A549 (cell line): ENCODE data around the gene RFX1. TPM values are rescaled to one million over a fixed set of nuclear protein-coding genes. Genes with fewer than 3 reads are reported as not detected.

Experiments used
- ATAC-seq, 2 experiments: fragments of 200-7000 bp in 1 of 2; fragments of >200 bp in 1 of 2; cut with Nextera tagmentation in 1 of 2; cut with Tn5 transposase in 1 of 2; 3 replicates each; pipeline versions ENCODE4 v1.8.0 to v1.9.1; 2018 to 2020; ENCODE audit warnings: mild to moderate bottlenecking in 1 of 2, moderate library complexity in 1 of 2
- CTCF ChIA-PET: fragments of 300-600 bp; sonication (Branson Sonifier 250); formaldehyde crosslinking; extraction: SDS; loops from one replicate; lab custom pipeline; 2021; ENCODE audit warnings: antibody characterized with exemption, inconsistent platforms; lab: Yijun Ruan, JAX
- POLR2A ChIA-PET: fragments of 350-600 bp; formaldehyde crosslinking; extraction: SDS; loops from one replicate; lab custom pipeline; 2021; ENCODE audit warnings: antibody characterized with exemption, inconsistent platforms; lab: Yijun Ruan, JAX
- DNase-seq, 2 experiments: peaks; one replicate each; pipeline versions ENCODE4 v3.0.0 to v3.0.0-alpha.2; 2011 to 2016; ENCODE audit warnings: low read depth in 1 of 2, low spot score in 1 of 2
- FAIRE-seq: peaks from 2 replicates; lab custom pipeline; 2011; peaks lifted over from hg19 to GRCh38; lab: Jason Lieb, UNC
- H3K27ac ChIP-seq, 2 experiments: fragments of >200 bp; sonication (Bioruptor Twin); formaldehyde crosslinking; 3 replicates each; pipeline ENCODE4 v1.5.1; 2016 to 2017
- H3K4me1 ChIP-seq: fragments of >200 bp; sonication (Bioruptor Twin); formaldehyde crosslinking; 3 replicates; pipeline ENCODE4 v1.6.1; 2016
- H3K4me2 ChIP-seq: fragments of >200 bp; sonication (Bioruptor Twin); formaldehyde crosslinking; 3 replicates; pipeline ENCODE4 v1.6.1; 2016
- H3K4me3 ChIP-seq: fragments of >200 bp; sonication (Bioruptor Twin); formaldehyde crosslinking; 3 replicates; pipeline ENCODE4 v1.5.1; 2016
- H3K9me3 ChIP-seq: fragments of >200 bp; sonication (Bioruptor Twin); formaldehyde crosslinking; 3 replicates; pipeline ENCODE4 v1.6.1; 2016
- CBX8 ChIP-seq: fragments of 200-600 bp; sonication (generic); IDR thresholded peaks from 2 replicates; pipeline ENCODE4 v1.6.1; 2016
- CTCF ChIP-seq: fragments of >200 bp; sonication (Bioruptor Twin); formaldehyde crosslinking; IDR thresholded peaks from 3 replicates; pipeline ENCODE4 v1.5.1; 2016
- E2F6 ChIP-seq: IDR thresholded peaks from 2 replicates; pipeline ENCODE4 v1.6.1; 2012; ENCODE audit warnings: low read depth, borderline replicate concordance
- ELK1 ChIP-seq: fragments of 150-350 bp; IDR thresholded peaks from 2 replicates; pipeline ENCODE4 v1.6.1; 2014; ENCODE audit warnings: low read depth, mild to moderate bottlenecking, low read length
- ESRRA ChIP-seq: fragments of 150-350 bp; IDR thresholded peaks from 2 replicates; pipeline ENCODE4 v1.6.1; 2014; ENCODE audit warnings: mild to moderate bottlenecking, low read length, borderline replicate concordance
- FOSL2 ChIP-seq, 2 experiments: fragments of 450-650 bp in 1 of 2; fragments of >200 bp in 1 of 2; sonication (Bioruptor Twin) in 1 of 2; formaldehyde crosslinking; IDR thresholded peaks; 2 replicates each; pipeline versions ENCODE4 v1.5.0 to v1.6.1; 2016 to 2020; ENCODE audit warnings: mild to moderate bottlenecking in 1 of 2, moderate library complexity in 1 of 2
- GATA3 ChIP-seq: IDR thresholded peaks from 2 replicates; pipeline ENCODE4 v1.6.1; 2012; ENCODE audit warnings: borderline replicate concordance
- HDAC2 ChIP-seq: fragments of 200-600 bp; sonication (generic); IDR thresholded peaks from 2 replicates; pipeline ENCODE4 v1.6.1; 2016
- HES2 ChIP-seq: fragments of >200 bp; sonication (Bioruptor Twin); formaldehyde crosslinking; IDR thresholded peaks from 2 replicates; pipeline ENCODE4 v1.6.1; 2016
- HOXA7 ChIP-seq: fragments of 250-450 bp; sonication (Bioruptor Pico); IDR thresholded peaks from 2 replicates; pipeline ENCODE4 v1.5.0; 2020; ENCODE audit warnings: mild to moderate bottlenecking, moderate library complexity
- HOXB5 ChIP-seq: fragments of 250-450 bp; sonication (Bioruptor Pico); IDR thresholded peaks from 2 replicates; pipeline ENCODE4 v1.5.0; 2020; ENCODE audit warnings: mild to moderate bottlenecking, moderate library complexity
- JUN ChIP-seq, 2 experiments: fragments of >200 bp; sonication (Bioruptor Twin); formaldehyde crosslinking; IDR thresholded peaks; 2 replicates in 1 of 2; 3 replicates in 1 of 2; pipeline ENCODE4 v1.6.1; 2016 to 2017
- JUNB ChIP-seq: fragments of >200 bp; sonication (Bioruptor Twin); formaldehyde crosslinking; IDR thresholded peaks from 2 replicates; pipeline ENCODE4 v1.6.1; 2016
- KDM1A ChIP-seq: fragments of 200-600 bp; sonication (generic); IDR thresholded peaks from 2 replicates; pipeline ENCODE4 v1.6.1; 2016; ENCODE audit warnings: low read depth, mild to moderate bottlenecking
- KDM5A ChIP-seq: fragments of 200-600 bp; sonication (generic); IDR thresholded peaks from 2 replicates; pipeline ENCODE4 v1.6.1; 2016; ENCODE audit warnings: antibody characterized with exemption, mild to moderate bottlenecking
- MAX ChIP-seq: IDR thresholded peaks from 2 replicates; pipeline ENCODE4 v1.6.1; 2012
- MYC ChIP-seq: IDR thresholded peaks from 2 replicates; pipeline ENCODE4 v1.6.1; 2012; ENCODE audit warnings: mild to moderate bottlenecking, inconsistent platforms, low read length, improper control_type of control experiment, borderline replicate concordance
- NFE2L2 ChIP-seq: fragments of 150-350 bp; conservative IDR thresholded peaks from 2 replicates; pipeline ENCODE4 v1.6.1; 2014; ENCODE audit warnings: low read length
- NPAS2 ChIP-seq: fragments of 250-450 bp; sonication (Bioruptor Pico); IDR thresholded peaks from 2 replicates; pipeline ENCODE4 v1.8.0; 2022; ENCODE audit warnings: mild to moderate bottlenecking, moderate library complexity, borderline replicate concordance
- PBX3 ChIP-seq: IDR thresholded peaks from 2 replicates; pipeline ENCODE4 v1.6.1; 2012
- PHF8 ChIP-seq: fragments of 200-600 bp; sonication (generic); IDR thresholded peaks from 2 replicates; pipeline ENCODE4 v1.6.1; 2016; ENCODE audit warnings: low read depth, mild to moderate bottlenecking, antibody characterized with exemption, moderate library complexity, borderline replicate concordance
- POLR2A ChIP-seq: IDR thresholded peaks from 2 replicates; pipeline ENCODE4 v1.6.1; 2012; ENCODE audit warnings: mild to moderate bottlenecking, low read length
- RARB ChIP-seq: fragments of 250-450 bp; sonication (Bioruptor Pico); IDR thresholded peaks from 2 replicates; pipeline ENCODE4 v1.8.0; 2021; ENCODE audit warnings: mild to moderate bottlenecking, moderate library complexity
- RCOR1 ChIP-seq: fragments of 150-350 bp; IDR thresholded peaks from 2 replicates; pipeline ENCODE4 v1.6.1; 2014; ENCODE audit warnings: antibody characterized with exemption, low read length, low read depth
- RNF2 ChIP-seq: fragments of 200-600 bp; sonication (generic); IDR thresholded peaks from 2 replicates; pipeline ENCODE4 v1.6.1; 2016; ENCODE audit warnings: low read depth, mild to moderate bottlenecking, antibody characterized with exemption, moderate library complexity, borderline replicate concordance
- ZC3H11A ChIP-seq: fragments of 450-650 bp; IDR thresholded peaks from 2 replicates; pipeline ENCODE4 v1.6.1; 2014; ENCODE audit warnings: antibody characterized with exemption, mild to moderate bottlenecking
- ZFP36 ChIP-seq: fragments of 450-650 bp; IDR thresholded peaks from 2 replicates; pipeline ENCODE4 v1.6.1; 2014; ENCODE audit warnings: borderline replicate concordance; ENCODE audit not compliant: partially characterized antibody
- WGBS: methylation state at CpG from one replicate; pipeline ENCODE4 v1.1.6; 2017; ENCODE audit errors: missing lambda C conversion rate; 5-methylcytosine and 5-hydroxymethylcytosine counted together
- polyA plus RNA-seq, 4 experiments: library from polyadenylated mRNA; depleted of rRNA in 3 of 4; stranded (reverse); fragments of >200 nt; fragmentation: RNase III in 1 of 4; extraction: RNeasy Plus Mini Kit Qiagen cat#74134 plus additional on column Dnase treatment in 1 of 4; gene quantifications; 2 replicates in 3 of 4; 3 replicates in 1 of 4; pipeline ENCODE4 v1.2.3, GENCODE V29; 2011 to 2017

RFX1 gene
- polyA plus RNA-seq, 2 of the 4 experiments (the other 2 are of a cell fraction): 0.57 to 5.4 TPM

- CTCF ChIA-PET: interaction anchor here (0.7 to 1.6 kb wide), 7 partner anchors 17 to 126 kb away, joined by 3 to 5 read pairs (median 3); partner anchors contain the start of genes IL27RA and MISP3
- no peak for FAIRE-seq
Measured at GRCh38 chr19:14006766-14007562, 844 bp upstream of the RFX1 start.

GRCh38 chr19:14005349-14006084 lies 603 bp downstream of the RFX1 start:
- WGBS: 32% methylated on average over 11 of the region's 50 CpGs
- FAIRE-seq: no peak
- DNase-seq: peak; percentile 33 to 87
- TF ChIP-seq GATA3 (no peak), ZFP36 (no peak), PBX3 (no peak), MAX (0 out of 2 replicates have a peak, but pooled peaks have one; percentile 15), POLR2A (no peak), ZC3H11A (no peak), HDAC2 (peak; percentile 98), RCOR1 (peak; percentile 98), RARB (CRISPR knock-in tag) (no peak), NFE2L2 (no peak), JUNB (no peak), RNF2 (no peak), MYC (no peak), KDM1A (peak; percentile 100)

More at GRCh38 chr19:14006766-14007562, 844 bp upstream of the RFX1 start:
- peak overlapping the region; percentile 91 to 100 for H3K27ac ChIP-seq
- DNase-seq: peak in 1 of 2 experiments; percentile 36
- peak; percentile 64 to 68 for ATAC-seq
- POLR2A ChIA-PET: interaction anchor here (0.8 to 1.8 kb wide), 4 partner anchors 17 to 65 kb away, joined by 3 to 6 read pairs (median 5); partner anchors contain the start of genes IL27RA and MISP3
- H3K4me3 ChIP-seq: peak overlapping the region; percentile 74
- H3K4me1 ChIP-seq: peaks cover 14% of the 10 kb centered on the region; the same call in 1 of the 3 replicates
- H3K4me2 ChIP-seq: peak overlapping the region; percentile 71
- 21% methylated on average over 12 of the region's 56 CpGs for WGBS
- TF ChIP-seq MAX: peak; percentile 42; the same call in 1 of the 2 replicates
- no peak for TF ChIP-seq KDM5A
- TF ChIP-seq HDAC2: no peak
- no peak for TF ChIP-seq FOSL2 (IDR thresholded peaks at IDR 0.05)
- TF ChIP-seq FOSL2 (CRISPR knock-in tag; IDR thresholded peaks at IDR 0.05): peak; percentile 89
- TF ChIP-seq ESRRA: 0 out of 2 replicates have a peak, but pooled peaks have one; percentile 27
- TF ChIP-seq NPAS2 (CRISPR knock-in tag): no peak
- TF ChIP-seq E2F6: peak; percentile 32
- peak; percentile 83 for TF ChIP-seq PHF8
- TF ChIP-seq HOXB5 (CRISPR knock-in tag): no peak
- TF ChIP-seq ELK1: no peak
- no peak for TF ChIP-seq HES2
- TF ChIP-seq JUN (IDR thresholded peaks at IDR 0.05): peak in 1 of 2 experiments; percentile 64; a peak in 2 of 5 replicates
- no peak for TF ChIP-seq CBX8
- TF ChIP-seq HOXA7 (CRISPR knock-in tag): no peak
- TF ChIP-seq CTCF: no peak
- no peaks in the 10 kb centered on the region for H3K9me3 ChIP-seq

More at GRCh38 chr19:14005349-14006084, 603 bp downstream of the RFX1 start:
- Histone ChIP-seq H3K27ac (peak overlapping the region; percentile 91 to 100), H3K4me3 (peak overlapping the region; percentile 74), H3K9me3 (no peaks in the 10 kb centered on the region), H3K4me1 (peaks cover 14% of the 10 kb centered on the region; the same call in 1 of the 3 replicates), H3K4me2 (peak overlapping the region; percentile 50)
- CTCF ChIA-PET: interaction anchor here (0.5 kb wide), 1 partner anchor 692 kb away, joined by 3 read pairs; no protein-coding TSS in a partner anchor
- peak; percentile 62 to 67 for ATAC-seq
- POLR2A ChIA-PET: interaction anchor here (1.1 to 1.8 kb wide), 2 partner anchors 26 to 67 kb away, joined by 3 to 6 read pairs; partner anchors contain the start of genes IL27RA and MISP3
